ENCODE measurements around the gene KCNH3.

DNA sequence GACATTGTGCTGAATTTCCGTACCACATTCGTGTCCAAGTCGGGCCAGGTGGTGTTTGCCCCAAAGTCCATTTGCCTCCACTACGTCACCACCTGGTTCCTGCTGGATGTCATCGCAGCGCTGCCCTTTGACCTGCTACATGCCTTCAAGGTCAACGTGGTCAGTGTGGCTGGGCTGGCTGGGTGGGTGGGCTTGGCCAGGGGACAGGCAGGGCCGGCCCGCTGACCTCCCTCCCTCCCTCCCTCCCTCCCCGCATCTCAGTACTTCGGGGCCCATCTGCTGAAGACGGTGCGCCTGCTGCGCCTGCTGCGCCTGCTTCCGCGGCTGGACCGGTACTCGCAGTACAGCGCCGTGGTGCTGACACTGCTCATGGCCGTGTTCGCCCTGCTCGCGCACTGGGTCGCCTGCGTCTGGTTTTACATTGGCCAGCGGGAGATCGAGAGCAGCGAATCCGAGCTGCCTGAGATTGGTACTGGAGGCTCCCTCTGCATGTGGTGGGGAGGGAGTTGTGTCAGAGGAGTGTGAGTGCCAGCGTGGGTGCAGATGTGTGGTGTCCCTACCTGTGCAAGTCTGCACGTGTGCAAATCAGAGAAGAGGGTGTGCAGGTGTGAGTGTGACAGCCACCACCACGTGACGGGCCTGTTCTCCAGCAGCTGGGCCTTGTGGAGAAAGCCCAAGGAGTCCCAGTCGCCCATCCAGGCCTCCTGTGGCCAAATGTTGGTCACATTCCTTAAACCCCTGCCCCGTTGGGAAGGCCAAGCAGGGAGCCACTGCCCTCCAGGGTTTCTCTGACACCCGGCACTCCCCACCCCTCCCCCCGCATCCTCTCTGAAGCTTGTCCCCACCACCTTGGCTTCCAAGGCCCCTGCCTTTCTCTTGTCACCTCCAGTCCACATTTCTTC lies 5.3 kb downstream of the KCNH3 start:
- TF ChIP-seq, protein P1, sequence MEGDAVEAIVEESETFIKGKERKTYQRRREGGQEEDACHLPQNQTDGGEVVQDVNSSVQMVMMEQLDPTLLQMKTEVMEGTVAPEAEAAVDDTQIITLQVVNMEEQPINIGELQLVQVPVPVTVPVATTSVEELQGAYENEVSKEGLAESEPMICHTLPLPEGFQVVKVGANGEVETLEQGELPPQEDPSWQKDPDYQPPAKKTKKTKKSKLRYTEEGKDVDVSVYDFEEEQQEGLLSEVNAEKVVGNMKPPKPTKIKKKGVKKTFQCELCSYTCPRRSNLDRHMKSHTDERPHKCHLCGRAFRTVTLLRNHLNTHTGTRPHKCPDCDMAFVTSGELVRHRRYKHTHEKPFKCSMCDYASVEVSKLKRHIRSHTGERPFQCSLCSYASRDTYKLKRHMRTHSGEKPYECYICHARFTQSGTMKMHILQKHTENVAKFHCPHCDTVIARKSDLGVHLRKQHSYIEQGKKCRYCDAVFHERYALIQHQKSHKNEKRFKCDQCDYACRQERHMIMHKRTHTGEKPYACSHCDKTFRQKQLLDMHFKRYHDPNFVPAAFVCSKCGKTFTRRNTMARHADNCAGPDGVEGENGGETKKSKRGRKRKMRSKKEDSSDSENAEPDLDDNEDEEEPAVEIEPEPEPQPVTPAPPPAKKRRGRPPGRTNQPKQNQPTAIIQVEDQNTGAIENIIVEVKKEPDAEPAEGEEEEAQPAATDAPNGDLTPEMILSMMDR (IDR thresholded peaks at IDR 0.05), result no peak
- no peak for TF ChIP-seq POLR2A (IDR thresholded peaks at IDR 0.05)

Data from thyroid gland (tissue), 4 donors.